HEK293 (cell line): Measurements from ENCODE around the gene CDCA3.

ENCODE experiments used
- CTCF ChIA-PET: fragments of 350-600 bp; formaldehyde crosslinking; extraction: SDS; loops from one replicate; lab custom pipeline; 2021; ENCODE audit warnings: antibody characterized with exemption; lab: Yijun Ruan, JAX
- POLR2A ChIA-PET: fragments of 300-600 bp; formaldehyde crosslinking; extraction: SDS; loops from one replicate; lab custom pipeline; 2020; ENCODE audit warnings: antibody characterized with exemption, inconsistent platforms; lab: Yijun Ruan, JAX
- H3K27ac ChIP-seq: fragments of 200-500 bp; sonication (Bioruptor generic); 2 replicates; pipeline ENCODE4 v1.5.1; 2014; ENCODE audit warnings: low read depth, low read length, control low read depth, inconsistent platforms; ENCODE audit errors: extremely low read depth
- H3K36me3 ChIP-seq, 2 experiments: fragments of 200-500 bp in 1 of 2; sonication (Bioruptor generic) in 1 of 2; 1 replicate in 1 of 2; 2 replicates in 1 of 2; pipeline ENCODE4 v1.5.1; 2014 to 2017; ENCODE audit warnings: inconsistent platforms in 2 of 2, low read length in 2 of 2; ENCODE audit not compliant: control insufficient read depth in 2 of 2, insufficient read depth in 1 of 2
- H3K4me1 ChIP-seq: fragments of 200-500 bp; sonication (Bioruptor generic); 2 replicates; pipeline ENCODE4 v1.5.1; 2014; ENCODE audit warnings: mild to moderate bottlenecking, low read length, inconsistent platforms; ENCODE audit not compliant: control insufficient read depth, insufficient read depth
- H3K4me3 ChIP-seq: 2 replicates; pipeline ENCODE4 v1.5.1; 2011; ENCODE audit warnings: low read depth, mild to moderate bottlenecking, control low read depth, low read length, moderate library complexity
- H3K9me3 ChIP-seq: fragments of 200-500 bp; sonication (Bioruptor generic); 2 replicates; pipeline ENCODE4 v1.5.1; 2014; ENCODE audit warnings: low read depth, low read length, inconsistent platforms; ENCODE audit not compliant: control insufficient read depth, insufficient read depth
- ELK4 ChIP-seq: IDR thresholded peaks from 2 replicates; pipeline ENCODE4 v1.6.1; 2011; ENCODE audit warnings: mild to moderate bottlenecking, low read depth, low read length, borderline replicate concordance
- HOXA7 ChIP-seq: sonication (generic); formaldehyde crosslinking; IDR thresholded peaks from 2 replicates; pipeline ENCODE4 v1.8.1; 2022; ENCODE audit warnings: missing genetic modification reagents, borderline replicate concordance
- IKZF3 ChIP-seq: fragments of 450-650 bp; IDR thresholded peaks from 2 replicates; pipeline ENCODE4 v1.5.0; 2018; ENCODE audit warnings: missing biosample characterization, mild to moderate bottlenecking, missing genetic modification characterization, moderate library complexity
- PRDM2 ChIP-seq: fragments of 450-650 bp; formaldehyde crosslinking; IDR thresholded peaks from 2 replicates; pipeline ENCODE4 v1.5.1; 2016; ENCODE audit warnings: missing biosample characterization, missing genetic modification characterization, borderline replicate concordance
- SP2 ChIP-seq: fragments of 450-650 bp; formaldehyde crosslinking; IDR thresholded peaks from 2 replicates; pipeline ENCODE4 v1.5.1; 2016; ENCODE audit warnings: missing biosample characterization, missing genetic modification characterization
- TRIM28 ChIP-seq: IDR thresholded peaks from 2 replicates; pipeline ENCODE4 v1.6.1; 2011; ENCODE audit warnings: low read length, control low read depth, borderline replicate concordance
- ZFHX2 ChIP-seq: fragments of 450-650 bp; formaldehyde crosslinking; conservative IDR thresholded peaks from 2 replicates; pipeline ENCODE4 v1.5.1; 2016; ENCODE audit warnings: missing biosample characterization, missing genetic modification characterization
- ZNF184 ChIP-seq: fragments of 450-650 bp; IDR thresholded peaks from 2 replicates; pipeline ENCODE4 v1.5.1; 2018; ENCODE audit warnings: missing biosample characterization, mild to moderate bottlenecking, missing genetic modification characterization
- ZNF214 ChIP-seq: fragments of 450-650 bp; formaldehyde crosslinking; IDR thresholded peaks from 2 replicates; pipeline ENCODE4 v1.5.1; 2017; ENCODE audit warnings: missing biosample characterization, mild to moderate bottlenecking, missing genetic modification characterization, borderline replicate concordance
- ZNF239 ChIP-seq: fragments of 450-650 bp; formaldehyde crosslinking; IDR thresholded peaks from 2 replicates; pipeline ENCODE4 v1.5.1; 2016; ENCODE audit warnings: missing biosample characterization, missing genetic modification characterization
- ZNF341 ChIP-seq: fragments of 450-650 bp; formaldehyde crosslinking; IDR thresholded peaks from 2 replicates; pipeline ENCODE4; 2016; ENCODE audit warnings: low read depth, missing biosample characterization, missing genetic modification characterization
- ZNF350 ChIP-seq: fragments of 450-650 bp; formaldehyde crosslinking; IDR thresholded peaks from 2 replicates; pipeline ENCODE4 v1.5.0; 2017; ENCODE audit warnings: missing biosample characterization, mild to moderate bottlenecking, missing genetic modification characterization
- ZNF488 ChIP-seq: fragments of 450-650 bp; formaldehyde crosslinking; IDR thresholded peaks from 2 replicates; pipeline ENCODE4 v1.5.1; 2016; ENCODE audit warnings: missing biosample characterization, missing genetic modification characterization
- ZNF549 ChIP-seq: fragments of 450-650 bp; IDR thresholded peaks from 2 replicates; pipeline ENCODE4 v1.5.1; 2018; ENCODE audit warnings: missing biosample characterization, missing genetic modification characterization, mild to moderate bottlenecking, inconsistent platforms, moderate library complexity
- ZNF555 ChIP-seq: fragments of 450-650 bp; formaldehyde crosslinking; conservative IDR thresholded peaks from 2 replicates; pipeline ENCODE4 v1.5.1; 2017; ENCODE audit warnings: missing biosample characterization, mild to moderate bottlenecking, missing genetic modification characterization, inconsistent platforms
- ZNF664 ChIP-seq: fragments of 450-650 bp; formaldehyde crosslinking; IDR thresholded peaks from 2 replicates; pipeline ENCODE4 v1.5.1; 2016; ENCODE audit warnings: missing biosample characterization, missing genetic modification characterization
- ZNF843 ChIP-seq: fragments of 450-650 bp; formaldehyde crosslinking; IDR thresholded peaks from 2 replicates; pipeline ENCODE4 v1.5.1; 2016; ENCODE audit warnings: missing biosample characterization, missing genetic modification characterization
- ZSCAN5A ChIP-seq: fragments of 450-650 bp; formaldehyde crosslinking; IDR thresholded peaks from 2 replicates; pipeline ENCODE4 v1.5.1; 2016; ENCODE audit warnings: missing biosample characterization, missing genetic modification characterization
- ZXDB ChIP-seq: fragments of 450-650 bp; formaldehyde crosslinking; IDR thresholded peaks from 2 replicates; pipeline ENCODE4 v1.5.1; 2016; ENCODE audit warnings: missing biosample characterization, missing genetic modification characterization
- TF ChIP-seq, protein P1 (sequence below): fragments of 450-650 bp; formaldehyde crosslinking; IDR thresholded peaks from 2 replicates; pipeline ENCODE4 v1.5.1; 2016; ENCODE audit warnings: missing biosample characterization, missing genetic modification characterization
- TF ChIP-seq, protein P2 (sequence below): fragments of 450-650 bp; formaldehyde crosslinking; IDR thresholded peaks from 2 replicates; pipeline ENCODE4 v1.5.1; 2016; ENCODE audit warnings: missing biosample characterization, missing genetic modification characterization, low read depth

CDCA3 gene

GRCh38 chr12:6871052-6871957 lies 20.2 kb upstream of the CDCA3 start:
- Histone ChIP-seq H3K27ac (0 out of 2 replicates have a peak overlapping the region, but pooled peaks have one; percentile 3), H3K4me1 (peaks cover 8% of the 10 kb centered on the region), H3K9me3 (no peaks in the 10 kb centered on the region), H3K36me3 (peaks cover 4 to 44% of the 10 kb centered on the region in 2 experiments; a peak in 2 of 3 replicates), H3K4me3 (no peak overlapping the region)
- POLR2A ChIA-PET, result interaction anchor here (0.6 to 5.4 kb wide), 16 partner anchors 9 to 318 kb away, joined by 3 to 88 read pairs (median 6); partner anchors contain the start of genes ATN1, C12orf57, CDCA3 and PEX5
- CTCF ChIA-PET, result interaction anchor here (0.5 to 5.3 kb wide), 22 partner anchors 10 to 445 kb away, joined by 3 to 71 read pairs (median 8); partner anchors contain the start of genes CDCA3, LRRC23, MLF2 and USP5
- TF ChIP-seq, protein P1, sequence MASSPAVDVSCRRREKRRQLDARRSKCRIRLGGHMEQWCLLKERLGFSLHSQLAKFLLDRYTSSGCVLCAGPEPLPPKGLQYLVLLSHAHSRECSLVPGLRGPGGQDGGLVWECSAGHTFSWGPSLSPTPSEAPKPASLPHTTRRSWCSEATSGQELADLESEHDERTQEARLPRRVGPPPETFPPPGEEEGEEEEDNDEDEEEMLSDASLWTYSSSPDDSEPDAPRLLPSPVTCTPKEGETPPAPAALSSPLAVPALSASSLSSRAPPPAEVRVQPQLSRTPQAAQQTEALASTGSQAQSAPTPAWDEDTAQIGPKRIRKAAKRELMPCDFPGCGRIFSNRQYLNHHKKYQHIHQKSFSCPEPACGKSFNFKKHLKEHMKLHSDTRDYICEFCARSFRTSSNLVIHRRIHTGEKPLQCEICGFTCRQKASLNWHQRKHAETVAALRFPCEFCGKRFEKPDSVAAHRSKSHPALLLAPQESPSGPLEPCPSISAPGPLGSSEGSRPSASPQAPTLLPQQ (tag by site-specific recombination), result no peak
- 0 out of 2 replicates have a peak, but pooled peaks have one; percentile 27 for TF ChIP-seq IKZF3 (tag by site-specific recombination)
- TF ChIP-seq HOXA7 (CRISPR knock-in tag), result no peak
- 0 out of 2 replicates have a peak, but pooled peaks have one; percentile 21 for TF ChIP-seq ZNF341 (tag by site-specific recombination)
- TF ChIP-seq, protein P2, sequence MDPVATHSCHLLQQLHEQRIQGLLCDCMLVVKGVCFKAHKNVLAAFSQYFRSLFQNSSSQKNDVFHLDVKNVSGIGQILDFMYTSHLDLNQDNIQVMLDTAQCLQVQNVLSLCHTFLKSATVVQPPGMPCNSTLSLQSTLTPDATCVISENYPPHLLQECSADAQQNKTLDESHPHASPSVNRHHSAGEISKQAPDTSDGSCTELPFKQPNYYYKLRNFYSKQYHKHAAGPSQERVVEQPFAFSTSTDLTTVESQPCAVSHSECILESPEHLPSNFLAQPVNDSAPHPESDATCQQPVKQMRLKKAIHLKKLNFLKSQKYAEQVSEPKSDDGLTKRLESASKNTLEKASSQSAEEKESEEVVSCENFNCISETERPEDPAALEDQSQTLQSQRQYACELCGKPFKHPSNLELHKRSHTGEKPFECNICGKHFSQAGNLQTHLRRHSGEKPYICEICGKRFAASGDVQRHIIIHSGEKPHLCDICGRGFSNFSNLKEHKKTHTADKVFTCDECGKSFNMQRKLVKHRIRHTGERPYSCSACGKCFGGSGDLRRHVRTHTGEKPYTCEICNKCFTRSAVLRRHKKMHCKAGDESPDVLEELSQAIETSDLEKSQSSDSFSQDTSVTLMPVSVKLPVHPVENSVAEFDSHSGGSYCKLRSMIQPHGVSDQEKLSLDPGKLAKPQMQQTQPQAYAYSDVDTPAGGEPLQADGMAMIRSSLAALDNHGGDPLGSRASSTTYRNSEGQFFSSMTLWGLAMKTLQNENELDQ (tag by site-specific recombination), result no peak; the same call in 1 of the 2 replicates
- no peak for TF ChIP-seq ZNF488 (tag by site-specific recombination)
- TF ChIP-seq ZNF350 (tag by site-specific recombination), result no peak
- peak; percentile 24; the same call in 1 of the 2 replicates for TF ChIP-seq ZXDB (tag by site-specific recombination)
- TF ChIP-seq ZNF549 (tag by site-specific recombination), result no peak
- TF ChIP-seq SP2 (tag by site-specific recombination), result peak; percentile 61
- TF ChIP-seq TRIM28, result no peak
- no peak for TF ChIP-seq ZNF214 (tag by site-specific recombination)
- no peak for TF ChIP-seq ZNF239 (tag by site-specific recombination)
- no peak for TF ChIP-seq ZNF555 (tag by site-specific recombination)
- TF ChIP-seq ZNF664, result no peak
- TF ChIP-seq ZNF184 (tag by site-specific recombination), result no peak
- peak; percentile 69; the same call in 1 of the 2 replicates for TF ChIP-seq PRDM2
- TF ChIP-seq ZSCAN5A (tag by site-specific recombination), result no peak
- TF ChIP-seq ZNF843, result no peak
- peak; percentile 44 for TF ChIP-seq ZFHX2
- TF ChIP-seq ELK4, result no peak
